ENCODE measurements around the gene POMC.
"Not testable (repeated sequence)": the region's sequence is repeated elsewhere in the genome, so short reads cannot be mapped to it uniquely, and the experiment has no call there.

GRCh38 chr2:25162061-25162460, 6.3 kb downstream of the POMC start:
- not testable (repeated sequence) for TF ChIP-seq CTCF (IDR thresholded peaks at IDR 0.05; ENCODE audit: borderline replicate concordance, extremely low read depth, low read length, poor library complexity, severe bottlenecking); EZH2 (IDR thresholded peaks at IDR 0.05; ENCODE audit: borderline replicate concordance, low read depth, low read length, severe bottlenecking)

Data from DND-41 (cell line).